Panc1 (cell line): Measurements from ENCODE around the gene PNKD. TPM values are rescaled to one million over a fixed set of nuclear protein-coding genes. Genes with fewer than 3 reads are reported as not detected.

Experiments used
- ATAC-seq: fragments of 200-7000 bp; cut with Tn5 transposase; 2 replicates; pipeline ENCODE4 v1.9.1; 2020; ENCODE audit warnings: mild to moderate bottlenecking, moderate library complexity
- BruUV-seq: library from RNA; stranded (reverse); fragments of 400-500 nt; replicated peaks from 2 replicates; lab custom pipeline; 2021; lab: Mats Ljungman, UMichigan
- CTCF ChIA-PET: fragments of 300-600 bp; sonication (Branson Sonifier 250); formaldehyde crosslinking; loops from one replicate; lab custom pipeline; 2022; ENCODE audit warnings: antibody characterized with exemption; lab: Charles Lee
- POLR2A ChIA-PET: fragments of 300-600 bp; sonication (Branson Sonifier 250); formaldehyde crosslinking; loops from one replicate; lab custom pipeline; 2022; ENCODE audit warnings: antibody characterized with exemption; lab: Charles Lee
- DNase-seq: peaks from one replicate; pipeline ENCODE4 v3.0.0-alpha.2; 2010; ENCODE audit warnings: low read depth, low spot score
- H3K27ac ChIP-seq: 2 replicates; pipeline ENCODE4 v1.5.1; 2011; ENCODE audit warnings: mild to moderate bottlenecking, low read length, inconsistent platforms
- H3K27me3 ChIP-seq: fragments of 200-500 bp; sonication (Bioruptor generic); 2 replicates; pipeline ENCODE4 v1.6.0; 2014; ENCODE audit warnings: low read length, inconsistent platforms; ENCODE audit not compliant: control insufficient read depth, insufficient read depth
- H3K36me3 ChIP-seq: fragments of 200-500 bp; sonication (Bioruptor generic); 2 replicates; pipeline ENCODE4 v1.5.1; 2014; ENCODE audit warnings: inconsistent platforms, mild to moderate bottlenecking, low read length, moderate library complexity; ENCODE audit not compliant: control insufficient read depth, insufficient read depth
- H3K4me1 ChIP-seq: 2 replicates; pipeline ENCODE4 v1.5.1; 2011; ENCODE audit warnings: inconsistent platforms, mild to moderate bottlenecking, low read length, moderate library complexity; ENCODE audit not compliant: control insufficient read depth, insufficient read depth
- H3K4me3 ChIP-seq, 2 experiments: 2 replicates each; pipeline ENCODE4 v1.5.1; 2011 to 2012; ENCODE audit warnings: low read depth in 2 of 2, low read length in 2 of 2, mild to moderate bottlenecking in 2 of 2, inconsistent platforms in 1 of 2, moderate library complexity in 1 of 2
- H3K9me3 ChIP-seq: fragments of 200-500 bp; sonication (Bioruptor generic); 2 replicates; pipeline ENCODE4 v1.5.1; 2014; ENCODE audit warnings: low read depth, mild to moderate bottlenecking, inconsistent platforms, low read length, moderate library complexity; ENCODE audit not compliant: control insufficient read depth, insufficient read depth
- POLR2AphosphoS5 ChIP-seq: IDR thresholded peaks from 2 replicates; pipeline ENCODE4 v1.6.1; 2012; ENCODE audit warnings: mild to moderate bottlenecking, low read depth, low read length, moderate library complexity
- SIN3A ChIP-seq: IDR thresholded peaks from 2 replicates; pipeline ENCODE4 v1.6.1; 2012; ENCODE audit warnings: low read depth, mild to moderate bottlenecking, low read length, moderate library complexity, borderline replicate concordance; ENCODE audit not compliant: insufficient read depth
- TCF7L2 ChIP-seq: IDR thresholded peaks from 2 replicates; pipeline ENCODE4 v1.6.1; 2011; ENCODE audit warnings: mild to moderate bottlenecking, low read depth, low read length, inconsistent platforms
- in situ Hi-C: cut with HindIII; loops from 2 replicates; pipeline ENCODE4 v1.10.0; 2016; ENCODE audit warnings: low sequenced_read_pairs, low pct_unique_long_range_greater_than_20kb
- intact Hi-C: fragments of 100-400 bp; cut with micrococcal nuclease; formaldehyde crosslinking; loops from one replicate; pipeline ENCODE4 v1.10.0; 2022; ENCODE audit not compliant: unreplicated experiment
- total RNA-seq: library from RNA; stranded (reverse); gene quantifications from one replicate; pipeline ENCODE4 v1.2.1, GENCODE V29; 2021; ENCODE audit not compliant: unreplicated experiment
- TF ChIP-seq, protein P1 (sequence below): fragments of 450-650 bp; IDR thresholded peaks from 2 replicates; pipeline ENCODE4 v1.5.1; 2017; ENCODE audit warnings: mild to moderate bottlenecking
- TF ChIP-seq, protein P2 (sequence below), 2 experiments: IDR thresholded peaks; 2 replicates each; pipeline ENCODE4 v1.6.1; 2011 to 2012; ENCODE audit warnings: low read depth in 2 of 2, control low read depth in 1 of 2, low read length in 1 of 2, mild to moderate bottlenecking in 1 of 2, moderate library complexity in 1 of 2; ENCODE audit not compliant: insufficient read depth in 1 of 2

The PNKD gene
- total RNA-seq, 1 experiment from 2014 or later = 49.0 TPM

- H3K36me3 ChIP-seq = no peaks in the 10 kb centered on the region
- H3K27me3 ChIP-seq = no peaks in the 10 kb centered on the region
- intact Hi-C loops = no loop called here
- ChIA-PET CTCF (no interaction called here), POLR2A (no interaction called here)
- H3K4me1 ChIP-seq = no peaks in the 10 kb centered on the region
- H3K27ac ChIP-seq = no peak overlapping the region
- TF ChIP-seq, protein P1, sequence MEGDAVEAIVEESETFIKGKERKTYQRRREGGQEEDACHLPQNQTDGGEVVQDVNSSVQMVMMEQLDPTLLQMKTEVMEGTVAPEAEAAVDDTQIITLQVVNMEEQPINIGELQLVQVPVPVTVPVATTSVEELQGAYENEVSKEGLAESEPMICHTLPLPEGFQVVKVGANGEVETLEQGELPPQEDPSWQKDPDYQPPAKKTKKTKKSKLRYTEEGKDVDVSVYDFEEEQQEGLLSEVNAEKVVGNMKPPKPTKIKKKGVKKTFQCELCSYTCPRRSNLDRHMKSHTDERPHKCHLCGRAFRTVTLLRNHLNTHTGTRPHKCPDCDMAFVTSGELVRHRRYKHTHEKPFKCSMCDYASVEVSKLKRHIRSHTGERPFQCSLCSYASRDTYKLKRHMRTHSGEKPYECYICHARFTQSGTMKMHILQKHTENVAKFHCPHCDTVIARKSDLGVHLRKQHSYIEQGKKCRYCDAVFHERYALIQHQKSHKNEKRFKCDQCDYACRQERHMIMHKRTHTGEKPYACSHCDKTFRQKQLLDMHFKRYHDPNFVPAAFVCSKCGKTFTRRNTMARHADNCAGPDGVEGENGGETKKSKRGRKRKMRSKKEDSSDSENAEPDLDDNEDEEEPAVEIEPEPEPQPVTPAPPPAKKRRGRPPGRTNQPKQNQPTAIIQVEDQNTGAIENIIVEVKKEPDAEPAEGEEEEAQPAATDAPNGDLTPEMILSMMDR = no peak
- no peak for TF ChIP-seq SIN3A
- no peak for TF ChIP-seq POLR2AphosphoS5
- TF ChIP-seq, protein P2, sequence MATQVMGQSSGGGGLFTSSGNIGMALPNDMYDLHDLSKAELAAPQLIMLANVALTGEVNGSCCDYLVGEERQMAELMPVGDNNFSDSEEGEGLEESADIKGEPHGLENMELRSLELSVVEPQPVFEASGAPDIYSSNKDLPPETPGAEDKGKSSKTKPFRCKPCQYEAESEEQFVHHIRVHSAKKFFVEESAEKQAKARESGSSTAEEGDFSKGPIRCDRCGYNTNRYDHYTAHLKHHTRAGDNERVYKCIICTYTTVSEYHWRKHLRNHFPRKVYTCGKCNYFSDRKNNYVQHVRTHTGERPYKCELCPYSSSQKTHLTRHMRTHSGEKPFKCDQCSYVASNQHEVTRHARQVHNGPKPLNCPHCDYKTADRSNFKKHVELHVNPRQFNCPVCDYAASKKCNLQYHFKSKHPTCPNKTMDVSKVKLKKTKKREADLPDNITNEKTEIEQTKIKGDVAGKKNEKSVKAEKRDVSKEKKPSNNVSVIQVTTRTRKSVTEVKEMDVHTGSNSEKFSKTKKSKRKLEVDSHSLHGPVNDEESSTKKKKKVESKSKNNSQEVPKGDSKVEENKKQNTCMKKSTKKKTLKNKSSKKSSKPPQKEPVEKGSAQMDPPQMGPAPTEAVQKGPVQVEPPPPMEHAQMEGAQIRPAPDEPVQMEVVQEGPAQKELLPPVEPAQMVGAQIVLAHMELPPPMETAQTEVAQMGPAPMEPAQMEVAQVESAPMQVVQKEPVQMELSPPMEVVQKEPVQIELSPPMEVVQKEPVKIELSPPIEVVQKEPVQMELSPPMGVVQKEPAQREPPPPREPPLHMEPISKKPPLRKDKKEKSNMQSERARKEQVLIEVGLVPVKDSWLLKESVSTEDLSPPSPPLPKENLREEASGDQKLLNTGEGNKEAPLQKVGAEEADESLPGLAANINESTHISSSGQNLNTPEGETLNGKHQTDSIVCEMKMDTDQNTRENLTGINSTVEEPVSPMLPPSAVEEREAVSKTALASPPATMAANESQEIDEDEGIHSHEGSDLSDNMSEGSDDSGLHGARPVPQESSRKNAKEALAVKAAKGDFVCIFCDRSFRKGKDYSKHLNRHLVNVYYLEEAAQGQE (IDR thresholded peaks at IDR 0.05; ENCODE audit: insufficient read depth in 1 of 2, low read depth in 2 of 2, low read length in 1 of 2) = no peak
- no peak for TF ChIP-seq TCF7L2
- H3K4me3 ChIP-seq = no peak overlapping the region
- no peaks in the 10 kb centered on the region for H3K9me3 ChIP-seq
- no TSS peak for BruUV-seq
- DNase-seq = no peak
- in situ Hi-C loops = no loop called here
- peak; percentile 58 for ATAC-seq
Measured at GRCh38 chr2:218332288-218332687, 62.0 kb downstream of the PNKD start.

DNA sequence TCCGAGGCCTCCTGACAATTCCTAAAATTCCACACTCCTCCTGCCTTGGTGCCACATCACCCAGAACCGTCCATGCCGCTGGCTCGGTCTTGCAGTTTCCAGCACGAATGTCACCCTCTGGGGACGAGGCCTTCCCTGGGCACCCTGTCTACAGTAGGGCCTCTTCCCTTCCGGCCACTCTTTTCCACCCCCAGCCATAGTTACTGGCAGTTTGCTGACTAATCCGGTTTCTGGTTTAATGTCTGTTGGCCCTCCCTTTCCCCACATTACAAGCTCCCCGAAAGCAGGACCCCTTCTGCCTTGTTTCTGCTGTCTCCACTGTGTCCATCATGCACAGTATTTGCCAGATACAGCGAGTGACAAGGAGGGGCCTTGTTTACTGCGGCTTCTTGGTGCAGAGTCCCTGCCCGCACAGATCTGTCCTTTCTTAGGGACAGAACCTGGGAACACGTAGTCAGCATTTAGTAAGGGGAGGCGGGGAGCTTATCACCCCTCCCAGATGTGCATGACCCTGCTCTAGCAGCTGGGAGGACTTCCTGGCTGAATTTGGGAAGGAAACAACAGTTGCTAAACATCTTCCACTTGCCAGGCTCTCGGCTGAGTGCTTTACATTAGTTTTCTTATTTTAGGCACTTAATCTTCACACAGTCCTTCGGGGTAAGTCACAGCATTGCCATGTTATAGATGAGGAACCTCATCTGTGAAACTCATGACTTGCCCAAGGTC lies 62.8 kb downstream of the PNKD start:
- CTCF ChIA-PET = no interaction called here
- H3K9me3 ChIP-seq = no peaks in the 10 kb centered on the region
- ATAC-seq = no peak
- POLR2A ChIA-PET = interaction anchor here (0.5 kb wide), 1 partner anchor 152 kb away, joined by 7 read pairs; no protein-coding TSS in a partner anchor
- no peaks in the 10 kb centered on the region for H3K4me1 ChIP-seq
- BruUV-seq = no TSS peak
- no peaks in the 10 kb centered on the region for H3K27me3 ChIP-seq
- TF ChIP-seq SIN3A = no peak
- TF ChIP-seq, protein P1 = no peak
- no peak for TF ChIP-seq POLR2AphosphoS5
- TF ChIP-seq, protein P2 (IDR thresholded peaks at IDR 0.05; ENCODE audit: insufficient read depth in 1 of 2, low read depth in 2 of 2, low read length in 1 of 2) = no peak
- TF ChIP-seq TCF7L2 = no peak
- in situ Hi-C loops (no loop called here), intact Hi-C loops (no loop called here)
- no peak overlapping the region for H3K27ac ChIP-seq
- no peak for DNase-seq
- no peak overlapping the region for H3K4me3 ChIP-seq
- H3K36me3 ChIP-seq = no peaks in the 10 kb centered on the region
